HEK293 (cell line): Measurements from ENCODE around the gene PRPF8.

Experiments used
- CTCF ChIA-PET: fragments of 350-600 bp; formaldehyde crosslinking; extraction: SDS; loops from one replicate; lab custom pipeline; 2021; ENCODE audit warnings: antibody characterized with exemption; lab: Yijun Ruan, JAX
- POLR2A ChIA-PET: fragments of 300-600 bp; formaldehyde crosslinking; extraction: SDS; loops from one replicate; lab custom pipeline; 2020; ENCODE audit warnings: antibody characterized with exemption, inconsistent platforms; lab: Yijun Ruan, JAX
- H3K27ac ChIP-seq: fragments of 200-500 bp; sonication (Bioruptor generic); 2 replicates; pipeline ENCODE4 v1.5.1; 2014; ENCODE audit warnings: low read depth, low read length, control low read depth, inconsistent platforms; ENCODE audit errors: extremely low read depth
- H3K36me3 ChIP-seq, 2 experiments: fragments of 200-500 bp in 1 of 2; sonication (Bioruptor generic) in 1 of 2; 1 replicate in 1 of 2; 2 replicates in 1 of 2; pipeline ENCODE4 v1.5.1; 2014 to 2017; ENCODE audit warnings: inconsistent platforms in 2 of 2, low read length in 2 of 2; ENCODE audit not compliant: control insufficient read depth in 2 of 2, insufficient read depth in 1 of 2
- H3K4me1 ChIP-seq: fragments of 200-500 bp; sonication (Bioruptor generic); 2 replicates; pipeline ENCODE4 v1.5.1; 2014; ENCODE audit warnings: mild to moderate bottlenecking, low read length, inconsistent platforms; ENCODE audit not compliant: control insufficient read depth, insufficient read depth
- H3K4me3 ChIP-seq: 2 replicates; pipeline ENCODE4 v1.5.1; 2011; ENCODE audit warnings: low read depth, mild to moderate bottlenecking, control low read depth, low read length, moderate library complexity
- H3K9me3 ChIP-seq: fragments of 200-500 bp; sonication (Bioruptor generic); 2 replicates; pipeline ENCODE4 v1.5.1; 2014; ENCODE audit warnings: low read depth, low read length, inconsistent platforms; ENCODE audit not compliant: control insufficient read depth, insufficient read depth
- EGR2 ChIP-seq: fragments of 450-650 bp; formaldehyde crosslinking; IDR thresholded peaks from 2 replicates; pipeline ENCODE4 v1.5.1; 2016; ENCODE audit warnings: low read depth, missing biosample characterization, missing genetic modification characterization
- GLI2 ChIP-seq: fragments of 450-650 bp; formaldehyde crosslinking; IDR thresholded peaks from 2 replicates; pipeline ENCODE4; 2017; ENCODE audit warnings: missing biosample characterization, missing genetic modification characterization, low read depth, borderline replicate concordance
- GLIS1 ChIP-seq: fragments of 450-650 bp; formaldehyde crosslinking; IDR thresholded peaks from 2 replicates; pipeline ENCODE4 v1.5.1; 2016; ENCODE audit warnings: missing biosample characterization, missing genetic modification characterization
- GLIS2 ChIP-seq: fragments of 450-650 bp; formaldehyde crosslinking; IDR thresholded peaks from 2 replicates; pipeline ENCODE4 v1.5.1; 2016; ENCODE audit warnings: missing biosample characterization, missing genetic modification characterization
- HOXC10 ChIP-seq: sonication (generic); formaldehyde crosslinking; IDR thresholded peaks from 2 replicates; pipeline ENCODE4 v1.8.1; 2023; ENCODE audit warnings: mild to moderate bottlenecking, missing genetic modification reagents
- KLF7 ChIP-seq: fragments of 450-650 bp; formaldehyde crosslinking; IDR thresholded peaks from 2 replicates; pipeline ENCODE4 v1.5.1; 2016; ENCODE audit warnings: missing biosample characterization, missing genetic modification characterization, borderline replicate concordance
- KLF8 ChIP-seq: fragments of 450-650 bp; formaldehyde crosslinking; IDR thresholded peaks from 2 replicates; pipeline ENCODE4 v1.5.1; 2016; ENCODE audit warnings: missing biosample characterization, missing genetic modification characterization
- PBX3 ChIP-seq: sonication (generic); formaldehyde crosslinking; IDR thresholded peaks from 2 replicates; pipeline ENCODE4 v1.8.1; 2022; ENCODE audit warnings: mild to moderate bottlenecking, moderate library complexity, missing genetic modification reagents
- ZBTB21 ChIP-seq: fragments of 450-650 bp; formaldehyde crosslinking; IDR thresholded peaks from 2 replicates; pipeline ENCODE4 v1.5.1; 2017; ENCODE audit warnings: missing biosample characterization, missing genetic modification characterization
- ZBTB7A ChIP-seq: fragments of 450-650 bp; formaldehyde crosslinking; IDR thresholded peaks from 2 replicates; pipeline ENCODE4 v1.5.1; 2016; ENCODE audit warnings: low read depth, missing biosample characterization, missing genetic modification characterization
- ZFHX2 ChIP-seq: fragments of 450-650 bp; formaldehyde crosslinking; conservative IDR thresholded peaks from 2 replicates; pipeline ENCODE4 v1.5.1; 2016; ENCODE audit warnings: missing biosample characterization, missing genetic modification characterization
- ZNF133 ChIP-seq: fragments of 450-650 bp; formaldehyde crosslinking; IDR thresholded peaks from 2 replicates; pipeline ENCODE4 v1.5.1; 2016; ENCODE audit warnings: missing biosample characterization, missing genetic modification characterization
- ZNF140 ChIP-seq: fragments of 450-650 bp; formaldehyde crosslinking; IDR thresholded peaks from 2 replicates; pipeline ENCODE4 v1.5.1; 2016; ENCODE audit warnings: missing biosample characterization, missing genetic modification characterization
- ZNF16 ChIP-seq: fragments of 450-650 bp; formaldehyde crosslinking; IDR thresholded peaks from 2 replicates; pipeline ENCODE4 v1.5.1; 2016; ENCODE audit warnings: low read depth, missing biosample characterization, missing genetic modification characterization
- ZNF175 ChIP-seq: fragments of 450-650 bp; formaldehyde crosslinking; IDR thresholded peaks from 2 replicates; pipeline ENCODE4 v1.5.1; 2016; ENCODE audit warnings: missing biosample characterization, missing genetic modification characterization
- ZNF18 ChIP-seq: fragments of 450-650 bp; formaldehyde crosslinking; IDR thresholded peaks from 2 replicates; pipeline ENCODE4 v1.5.1; 2016; ENCODE audit warnings: missing biosample characterization, missing genetic modification characterization
- ZNF248 ChIP-seq: fragments of 450-650 bp; formaldehyde crosslinking; IDR thresholded peaks from 2 replicates; pipeline ENCODE4 v1.5.1; 2017; ENCODE audit warnings: missing biosample characterization, missing genetic modification characterization
- ZNF398 ChIP-seq: fragments of 450-650 bp; formaldehyde crosslinking; IDR thresholded peaks from 2 replicates; pipeline ENCODE4 v1.5.1; 2017; ENCODE audit warnings: missing biosample characterization, missing genetic modification characterization
- ZNF423 ChIP-seq: fragments of 450-650 bp; formaldehyde crosslinking; IDR thresholded peaks from 2 replicates; pipeline ENCODE4 v1.5.1; 2016; ENCODE audit warnings: missing biosample characterization, missing genetic modification characterization
- ZNF426 ChIP-seq: fragments of 450-650 bp; formaldehyde crosslinking; IDR thresholded peaks from 2 replicates; pipeline ENCODE4 v1.5.1; 2017; ENCODE audit warnings: missing biosample characterization, missing genetic modification characterization, mild to moderate bottlenecking, inconsistent platforms, moderate library complexity
- ZNF830 ChIP-seq: fragments of 450-650 bp; IDR thresholded peaks from 2 replicates; pipeline ENCODE4 v1.5.0; 2018; ENCODE audit warnings: missing biosample characterization, missing genetic modification characterization, low read depth, mild to moderate bottlenecking, moderate library complexity
- TF ChIP-seq, protein P1 (sequence below): fragments of 450-650 bp; formaldehyde crosslinking; IDR thresholded peaks from 2 replicates; pipeline ENCODE4 v1.5.1; 2016; ENCODE audit warnings: missing biosample characterization, missing genetic modification characterization
- TF ChIP-seq, protein P2 (sequence below): fragments of 450-650 bp; formaldehyde crosslinking; IDR thresholded peaks from 2 replicates; pipeline ENCODE4 v1.5.1; 2016; ENCODE audit warnings: missing biosample characterization, missing genetic modification characterization
- TF ChIP-seq, protein P3 (sequence below): fragments of 450-650 bp; formaldehyde crosslinking; IDR thresholded peaks from 2 replicates; pipeline ENCODE4 v1.5.1; 2016; ENCODE audit warnings: missing biosample characterization, missing genetic modification characterization
- TF ChIP-seq, protein P4 (sequence below): fragments of 450-650 bp; formaldehyde crosslinking; IDR thresholded peaks from 2 replicates; pipeline ENCODE4 v1.5.1; 2016; ENCODE audit warnings: missing biosample characterization, missing genetic modification characterization

Gene PRPF8

GRCh38 chr17:1714980-1715802 lies 30.5 kb upstream of the PRPF8 start:
- Histone ChIP-seq H3K27ac (peak overlapping the region; percentile 44; the same call in 1 of the 2 replicates), H3K4me1 (peaks cover 18% of the 10 kb centered on the region), H3K4me3 (peak overlapping the region; percentile 86), H3K36me3 (peaks cover 0 to 23% of the 10 kb centered on the region in 2 experiments; a peak in 1 of 3 replicates), H3K9me3 (no peaks in the 10 kb centered on the region)
- ChIA-PET POLR2A (interaction anchor here (0.5 to 4.6 kb wide), 27 partner anchors 8 to 531 kb away, joined by 3 to 45 read pairs (median 6); partner anchors contain the start of genes PITPNA, PRPF8, RILP and RPA1), CTCF (interaction anchor here (0.6 to 5.1 kb wide), 13 partner anchors 7 to 1031 kb away, joined by 3 to 44 read pairs (median 4); partner anchors contain the start of genes OVCA2 and WDR81)
- TF ChIP-seq ZNF423 (no peak), ZNF426 (tag by site-specific recombination) (no peak), ZNF18 (tag by site-specific recombination) (no peak), ZNF830 (tag by site-specific recombination) (no peak), GLIS1 (tag by site-specific recombination) (peak; percentile 63), ZNF140 (tag by site-specific recombination) (no peak), HOXC10 (CRISPR knock-in tag) (no peak), ZNF175 (no peak), PBX3 (CRISPR knock-in tag) (no peak), EGR2 (tag by site-specific recombination) (no peak), ZFHX2 (tag by site-specific recombination) (no peak), KLF8 (tag by site-specific recombination) (peak; percentile 19; the same call in 1 of the 2 replicates), ZNF133 (tag by site-specific recombination) (no peak), GLIS2 (tag by site-specific recombination) (peak; percentile 72), ZBTB7A (no peak), ZNF248 (tag by site-specific recombination) (no peak), ZBTB21 (tag by site-specific recombination) (no peak), GLI2 (tag by site-specific recombination) (no peak), ZNF16 (tag by site-specific recombination) (no peak), ZNF398 (tag by site-specific recombination) (no peak), KLF7 (tag by site-specific recombination) (peak; percentile 32; the same call in 1 of the 2 replicates)
- TF ChIP-seq, protein P1, sequence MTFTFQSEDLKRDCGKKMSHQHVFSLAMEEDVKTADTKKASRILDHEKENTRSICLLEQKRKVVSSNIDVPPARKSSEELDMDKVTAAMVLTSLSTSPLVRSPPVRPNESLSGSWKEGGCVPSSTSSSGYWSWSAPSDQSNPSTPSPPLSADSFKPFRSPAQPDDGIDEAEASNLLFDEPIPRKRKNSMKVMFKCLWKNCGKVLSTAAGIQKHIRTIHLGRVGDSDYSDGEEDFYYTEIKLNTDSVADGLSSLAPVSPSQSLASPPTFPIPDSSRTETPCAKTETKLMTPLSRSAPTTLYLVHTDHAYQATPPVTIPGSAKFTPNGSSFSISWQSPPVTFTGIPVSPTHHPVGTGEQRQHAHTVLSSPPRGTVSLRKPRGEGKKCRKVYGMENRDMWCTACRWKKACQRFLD (tag by site-specific recombination): no peak
- TF ChIP-seq, protein P2, sequence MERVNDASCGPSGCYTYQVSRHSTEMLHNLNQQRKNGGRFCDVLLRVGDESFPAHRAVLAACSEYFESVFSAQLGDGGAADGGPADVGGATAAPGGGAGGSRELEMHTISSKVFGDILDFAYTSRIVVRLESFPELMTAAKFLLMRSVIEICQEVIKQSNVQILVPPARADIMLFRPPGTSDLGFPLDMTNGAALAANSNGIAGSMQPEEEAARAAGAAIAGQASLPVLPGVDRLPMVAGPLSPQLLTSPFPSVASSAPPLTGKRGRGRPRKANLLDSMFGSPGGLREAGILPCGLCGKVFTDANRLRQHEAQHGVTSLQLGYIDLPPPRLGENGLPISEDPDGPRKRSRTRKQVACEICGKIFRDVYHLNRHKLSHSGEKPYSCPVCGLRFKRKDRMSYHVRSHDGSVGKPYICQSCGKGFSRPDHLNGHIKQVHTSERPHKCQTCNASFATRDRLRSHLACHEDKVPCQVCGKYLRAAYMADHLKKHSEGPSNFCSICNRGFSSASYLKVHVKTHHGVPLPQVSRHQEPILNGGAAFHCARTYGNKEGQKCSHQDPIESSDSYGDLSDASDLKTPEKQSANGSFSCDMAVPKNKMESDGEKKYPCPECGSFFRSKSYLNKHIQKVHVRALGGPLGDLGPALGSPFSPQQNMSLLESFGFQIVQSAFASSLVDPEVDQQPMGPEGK: peak; percentile 71
- TF ChIP-seq, protein P3, sequence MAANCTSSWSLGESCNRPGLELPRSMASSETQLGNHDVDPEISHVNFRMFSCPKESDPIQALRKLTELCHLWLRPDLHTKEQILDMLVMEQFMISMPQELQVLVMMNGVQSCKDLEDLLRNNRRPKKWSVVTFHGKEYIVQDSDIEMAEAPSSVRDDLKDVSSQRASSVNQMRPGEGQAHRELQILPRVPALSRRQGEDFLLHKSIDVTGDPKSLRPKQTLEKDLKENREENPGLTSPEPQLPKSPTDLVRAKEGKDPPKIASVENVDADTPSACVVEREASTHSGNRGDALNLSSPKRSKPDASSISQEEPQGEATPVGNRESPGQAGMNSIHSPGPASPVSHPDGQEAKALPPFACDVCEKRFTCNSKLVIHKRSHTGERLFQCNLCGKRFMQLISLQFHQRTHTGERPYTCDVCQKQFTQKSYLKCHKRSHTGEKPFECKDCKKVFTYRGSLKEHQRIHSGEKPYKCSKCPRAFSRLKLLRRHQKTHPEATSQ (tag by site-specific recombination): no peak
- TF ChIP-seq, protein P4, sequence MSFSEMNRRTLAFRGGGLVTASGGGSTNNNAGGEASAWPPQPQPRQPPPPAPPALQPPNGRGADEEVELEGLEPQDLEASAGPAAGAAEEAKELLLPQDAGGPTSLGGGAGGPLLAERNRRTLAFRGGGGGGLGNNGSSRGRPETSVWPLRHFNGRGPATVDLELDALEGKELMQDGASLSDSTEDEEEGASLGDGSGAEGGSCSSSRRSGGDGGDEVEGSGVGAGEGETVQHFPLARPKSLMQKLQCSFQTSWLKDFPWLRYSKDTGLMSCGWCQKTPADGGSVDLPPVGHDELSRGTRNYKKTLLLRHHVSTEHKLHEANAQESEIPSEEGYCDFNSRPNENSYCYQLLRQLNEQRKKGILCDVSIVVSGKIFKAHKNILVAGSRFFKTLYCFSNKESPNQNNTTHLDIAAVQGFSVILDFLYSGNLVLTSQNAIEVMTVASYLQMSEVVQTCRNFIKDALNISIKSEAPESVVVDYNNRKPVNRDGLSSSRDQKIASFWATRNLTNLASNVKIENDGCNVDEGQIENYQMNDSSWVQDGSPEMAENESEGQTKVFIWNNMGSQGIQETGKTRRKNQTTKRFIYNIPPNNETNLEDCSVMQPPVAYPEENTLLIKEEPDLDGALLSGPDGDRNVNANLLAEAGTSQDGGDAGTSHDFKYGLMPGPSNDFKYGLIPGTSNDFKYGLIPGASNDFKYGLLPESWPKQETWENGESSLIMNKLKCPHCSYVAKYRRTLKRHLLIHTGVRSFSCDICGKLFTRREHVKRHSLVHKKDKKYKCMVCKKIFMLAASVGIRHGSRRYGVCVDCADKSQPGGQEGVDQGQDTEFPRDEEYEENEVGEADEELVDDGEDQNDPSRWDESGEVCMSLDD (tag by site-specific recombination): peak; percentile 42; the same call in 1 of the 2 replicates
